ENCODE data around the gene ATG16L2. TPM values are rescaled to one million over a fixed set of nuclear protein-coding genes. Genes with fewer than 3 reads are reported as not detected.
A peak's percentile ranks its signal among the peaks of the same experiment; 100 is the strongest.

The ATG16L2 gene
- total and polyA plus RNA-seq, 9 donors = 7.5 to 18.3 (median 14.1) TPM

- peak overlapping the region; percentile 89 for H3K27ac ChIP-seq (ENCODE audit: low read length)
- peak overlapping the region; percentile 64 for H3K4me3 ChIP-seq (ENCODE audit: low read length)
- DNase-seq = no peak
- peaks cover 17% of the 10 kb centered on the region for H3K36me3 ChIP-seq (ENCODE audit: control insufficient read depth, insufficient read depth, low read length)
- peaks cover 30% of the 10 kb centered on the region for H3K4me1 ChIP-seq (ENCODE audit: control insufficient read depth, insufficient read depth, low read length)
- H3K27me3 ChIP-seq (ENCODE audit: control insufficient read depth, insufficient read depth, low read length) = no peaks in the 10 kb centered on the region
- H3K9me3 ChIP-seq (replicated peaks; ENCODE audit: control insufficient read depth, low read depth, low read length) = no peaks in the 10 kb centered on the region
- WGBS (ENCODE audit: insufficient coverage) = 30% methylated on average over 5 of the region's 13 CpGs
Measured at GRCh38 chr11:72815110-72815618, 953 bp downstream of the ATG16L2 start.

- Histone ChIP-seq H3K36me3 (ENCODE audit: control insufficient read depth, insufficient read depth, low read length) (peaks cover 17% of the 10 kb centered on the region), H3K27me3 (ENCODE audit: control insufficient read depth, insufficient read depth, low read length) (no peaks in the 10 kb centered on the region), H3K4me3 (ENCODE audit: low read length) (no peak overlapping the region), H3K27ac (ENCODE audit: low read length) (no peak overlapping the region), H3K9me3 (replicated peaks; ENCODE audit: control insufficient read depth, low read depth, low read length) (no peaks in the 10 kb centered on the region), H3K4me1 (ENCODE audit: control insufficient read depth, insufficient read depth, low read length) (peaks cover 37% of the 10 kb centered on the region)
- DNase-seq = no peak
- 78% methylated on average over 5 of the region's 7 CpGs for WGBS (ENCODE audit: insufficient coverage)
Measured at GRCh38 chr11:72816404-72816990, 2.3 kb downstream of the ATG16L2 start.

GRCh38 chr11:72817966-72818365 lies 3.8 kb downstream of the ATG16L2 start:
- Histone ChIP-seq H3K9me3 (replicated peaks; ENCODE audit: control insufficient read depth, low read depth, low read length) (no peaks in the 10 kb centered on the region), H3K4me1 (ENCODE audit: control insufficient read depth, insufficient read depth, low read length) (peaks cover 38% of the 10 kb centered on the region), H3K27me3 (ENCODE audit: control insufficient read depth, insufficient read depth, low read length) (no peaks in the 10 kb centered on the region), H3K36me3 (ENCODE audit: control insufficient read depth, insufficient read depth, low read length) (peaks cover 17% of the 10 kb centered on the region), H3K27ac (ENCODE audit: low read length) (no peak overlapping the region), H3K4me3 (ENCODE audit: low read length) (no peak overlapping the region)
- no peak for DNase-seq
- WGBS (ENCODE audit: insufficient coverage) = 94% methylated on average over 4 of the region's 4 CpGs

- Histone ChIP-seq H3K9me3 (replicated peaks; ENCODE audit: control insufficient read depth, low read depth, low read length) (no peaks in the 10 kb centered on the region), H3K27ac (ENCODE audit: low read length) (no peak overlapping the region), H3K4me3 (ENCODE audit: low read length) (no peak overlapping the region), H3K27me3 (ENCODE audit: control insufficient read depth, insufficient read depth, low read length) (no peaks in the 10 kb centered on the region), H3K36me3 (ENCODE audit: control insufficient read depth, insufficient read depth, low read length) (peaks cover 17% of the 10 kb centered on the region), H3K4me1 (ENCODE audit: control insufficient read depth, insufficient read depth, low read length) (peaks cover 30% of the 10 kb centered on the region)
- 58% methylated on average over 2 of the region's 4 CpGs for WGBS (ENCODE audit: insufficient coverage)
- no peak for DNase-seq
Measured at GRCh38 chr11:72818971-72819370, 4.8 kb downstream of the ATG16L2 start.

- H3K4me1 ChIP-seq (ENCODE audit: control insufficient read depth, insufficient read depth, low read length) = peaks cover 20% of the 10 kb centered on the region
- H3K27me3 ChIP-seq (ENCODE audit: control insufficient read depth, insufficient read depth, low read length) = no peaks in the 10 kb centered on the region
- no peak for DNase-seq
- 96% methylated on average over 14 of the region's 15 CpGs for WGBS (ENCODE audit: insufficient coverage)
- no peak overlapping the region for H3K4me3 ChIP-seq (ENCODE audit: low read length)
- peaks cover 21% of the 10 kb centered on the region for H3K36me3 ChIP-seq (ENCODE audit: control insufficient read depth, insufficient read depth, low read length)
- no peaks in the 10 kb centered on the region for H3K9me3 ChIP-seq (replicated peaks; ENCODE audit: control insufficient read depth, low read depth, low read length)
- no peak overlapping the region for H3K27ac ChIP-seq (ENCODE audit: low read length)
Measured at GRCh38 chr11:72820439-72821139, 6.4 kb downstream of the ATG16L2 start.

GRCh38 chr11:72821221-72821919 lies 7.2 kb downstream of the ATG16L2 start:
- Histone ChIP-seq H3K36me3 (ENCODE audit: control insufficient read depth, insufficient read depth, low read length) (peaks cover 21% of the 10 kb centered on the region), H3K27ac (ENCODE audit: low read length) (peak overlapping the region; percentile 86), H3K4me1 (ENCODE audit: control insufficient read depth, insufficient read depth, low read length) (peaks cover 16% of the 10 kb centered on the region), H3K9me3 (replicated peaks; ENCODE audit: control insufficient read depth, low read depth, low read length) (no peaks in the 10 kb centered on the region), H3K27me3 (ENCODE audit: control insufficient read depth, insufficient read depth, low read length) (no peaks in the 10 kb centered on the region), H3K4me3 (ENCODE audit: low read length) (peak overlapping the region; percentile 69)
- 23% methylated on average over 48 of the region's 50 CpGs for WGBS (ENCODE audit: insufficient coverage)
- no peak for DNase-seq

- Histone ChIP-seq H3K9me3 (replicated peaks; ENCODE audit: control insufficient read depth, low read depth, low read length) (no peaks in the 10 kb centered on the region), H3K27me3 (ENCODE audit: control insufficient read depth, insufficient read depth, low read length) (no peaks in the 10 kb centered on the region), H3K27ac (ENCODE audit: low read length) (peak overlapping the region; percentile 86), H3K4me1 (ENCODE audit: control insufficient read depth, insufficient read depth, low read length) (peaks cover 14% of the 10 kb centered on the region), H3K4me3 (ENCODE audit: low read length) (peak overlapping the region; percentile 69), H3K36me3 (ENCODE audit: control insufficient read depth, insufficient read depth, low read length) (peaks cover 21% of the 10 kb centered on the region)
- peak; percentile 95 for DNase-seq
- WGBS (ENCODE audit: insufficient coverage) = 3% methylated on average over 72 of the region's 82 CpGs
Measured at GRCh38 chr11:72821920-72822799, 7.9 kb downstream of the ATG16L2 start.

GRCh38 chr11:72823105-72823804 lies 9.0 kb downstream of the ATG16L2 start:
- Histone ChIP-seq H3K27me3 (ENCODE audit: control insufficient read depth, insufficient read depth, low read length) (no peaks in the 10 kb centered on the region), H3K4me1 (ENCODE audit: control insufficient read depth, insufficient read depth, low read length) (peaks cover 18% of the 10 kb centered on the region), H3K4me3 (ENCODE audit: low read length) (no peak overlapping the region), H3K36me3 (ENCODE audit: control insufficient read depth, insufficient read depth, low read length) (peaks cover 12% of the 10 kb centered on the region), H3K27ac (ENCODE audit: low read length) (no peak overlapping the region), H3K9me3 (replicated peaks; ENCODE audit: control insufficient read depth, low read depth, low read length) (no peaks in the 10 kb centered on the region)
- WGBS (ENCODE audit: insufficient coverage) = 96% methylated on average over 6 of the region's 9 CpGs
- no peak for DNase-seq

- Histone ChIP-seq H3K4me3 (ENCODE audit: low read length) (no peak overlapping the region), H3K27ac (ENCODE audit: low read length) (no peak overlapping the region), H3K36me3 (ENCODE audit: control insufficient read depth, insufficient read depth, low read length) (peaks cover 13% of the 10 kb centered on the region), H3K9me3 (replicated peaks; ENCODE audit: control insufficient read depth, low read depth, low read length) (no peaks in the 10 kb centered on the region), H3K4me1 (ENCODE audit: control insufficient read depth, insufficient read depth, low read length) (peaks cover 24% of the 10 kb centered on the region), H3K27me3 (ENCODE audit: control insufficient read depth, insufficient read depth, low read length) (no peaks in the 10 kb centered on the region)
- 53% methylated on average over 4 of the region's 7 CpGs for WGBS (ENCODE audit: insufficient coverage)
- DNase-seq = no peak
Measured at GRCh38 chr11:72824020-72824419, 9.8 kb downstream of the ATG16L2 start.
